Measurements from ENCODE around the gene ATP11C.

DNA sequence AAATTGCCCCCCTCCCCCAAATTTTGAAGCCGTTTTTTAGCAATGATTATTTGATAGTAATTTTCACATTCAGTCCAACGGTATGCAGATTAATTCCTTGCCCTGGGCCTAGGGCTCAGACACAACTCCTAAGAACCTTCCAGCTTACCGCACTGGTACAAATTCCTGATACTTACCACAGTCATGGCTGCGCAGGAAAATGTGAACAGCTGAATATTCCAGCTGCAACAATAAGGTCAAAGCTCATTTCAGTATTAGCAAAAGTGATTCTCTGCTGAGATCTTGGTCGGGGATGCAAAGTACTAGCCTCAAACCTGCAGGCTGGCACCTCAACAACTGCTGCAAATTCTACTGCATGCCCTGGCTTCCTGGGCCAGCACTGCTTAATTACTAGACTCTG is 3.0 kb downstream of the ATP11C start:
- TF ChIP-seq, protein P1, sequence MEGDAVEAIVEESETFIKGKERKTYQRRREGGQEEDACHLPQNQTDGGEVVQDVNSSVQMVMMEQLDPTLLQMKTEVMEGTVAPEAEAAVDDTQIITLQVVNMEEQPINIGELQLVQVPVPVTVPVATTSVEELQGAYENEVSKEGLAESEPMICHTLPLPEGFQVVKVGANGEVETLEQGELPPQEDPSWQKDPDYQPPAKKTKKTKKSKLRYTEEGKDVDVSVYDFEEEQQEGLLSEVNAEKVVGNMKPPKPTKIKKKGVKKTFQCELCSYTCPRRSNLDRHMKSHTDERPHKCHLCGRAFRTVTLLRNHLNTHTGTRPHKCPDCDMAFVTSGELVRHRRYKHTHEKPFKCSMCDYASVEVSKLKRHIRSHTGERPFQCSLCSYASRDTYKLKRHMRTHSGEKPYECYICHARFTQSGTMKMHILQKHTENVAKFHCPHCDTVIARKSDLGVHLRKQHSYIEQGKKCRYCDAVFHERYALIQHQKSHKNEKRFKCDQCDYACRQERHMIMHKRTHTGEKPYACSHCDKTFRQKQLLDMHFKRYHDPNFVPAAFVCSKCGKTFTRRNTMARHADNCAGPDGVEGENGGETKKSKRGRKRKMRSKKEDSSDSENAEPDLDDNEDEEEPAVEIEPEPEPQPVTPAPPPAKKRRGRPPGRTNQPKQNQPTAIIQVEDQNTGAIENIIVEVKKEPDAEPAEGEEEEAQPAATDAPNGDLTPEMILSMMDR (IDR thresholded peaks at IDR 0.05) = no peak
- TF ChIP-seq POLR2AphosphoS5 (IDR thresholded peaks at IDR 0.05) = no peak
- no peak for TF ChIP-seq EP300 (IDR thresholded peaks at IDR 0.05)
